Lower leg skin (tissue), 4 donors: ENCODE data around the gene OR13C9. TPM values are rescaled to one million over a fixed set of nuclear protein-coding genes. Genes with fewer than 3 reads are reported as not detected.

Experiments used
- DNase-seq, 2 donors: peaks; one replicate each; pipeline ENCODE4 v3.0.0-alpha.2; 2019; ENCODE audit warnings: low spot score in 2 of 2
- H3K4me3 ChIP-seq: fragments of 200-600 bp; sonication (generic); 2 replicates; pipeline ENCODE4 v1.5.1; 2017; ENCODE audit warnings: mild to moderate bottlenecking, low read depth; ENCODE audit not compliant: poor library complexity, severe bottlenecking
- POLR2A ChIP-seq, 2 donors: fragments of 450-650 bp; IDR thresholded peaks; one replicate each; pipeline ENCODE4 v1.6.1; 2016 to 2017; ENCODE audit warnings: antibody characterized with exemption in 2 of 2, mild to moderate bottlenecking in 1 of 2, moderate library complexity in 1 of 2
- WGBS, 2 donors: methylation state at CpG; one replicate each; pipeline ENCODE4 v1.1.5; 2018; 5-methylcytosine and 5-hydroxymethylcytosine counted together
- intact Hi-C: fragments of 100-400 bp; cut with DNase I; formaldehyde crosslinking; loops from one replicate; pipeline ENCODE4 v1.15.0; 2023; ENCODE audit warnings: low total_unique reads
- total RNA-seq, 4 donors: library from RNA; depleted of rRNA; stranded (reverse); fragments of >200 nt; gene quantifications; one replicate each; pipeline ENCODE4 v1.1.0, GENCODE V29; 2016
- TF ChIP-seq, protein P1 (sequence below), 3 donors: fragments of 450-650 bp; IDR thresholded peaks; one replicate each; pipeline ENCODE4 v1.5.1; 2016; ENCODE audit warnings: antibody characterized with exemption in 3 of 3, mild to moderate bottlenecking in 3 of 3, moderate library complexity in 2 of 3

Gene OR13C9
- total RNA-seq, 4 donors from 2014 or later, result not detected

DNA sequence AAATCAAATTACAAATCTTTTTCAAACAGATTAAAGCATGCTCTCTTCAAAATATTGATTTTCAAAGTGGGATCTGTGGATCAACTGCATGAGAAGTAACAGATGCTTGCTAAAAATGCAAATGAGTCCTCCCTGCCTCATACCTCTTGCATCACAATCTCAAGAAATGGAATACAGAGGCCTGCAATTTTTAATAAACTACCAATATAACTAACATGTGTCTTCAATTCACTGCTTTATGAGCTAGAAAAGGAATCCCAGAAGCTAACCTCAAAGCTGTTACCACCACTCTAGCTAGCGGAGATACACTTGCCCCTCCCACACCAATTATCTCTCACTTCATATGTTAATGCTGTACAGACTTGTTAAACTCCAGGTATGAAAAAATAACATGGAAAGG lies 28.4 kb downstream of the OR13C9 start:
- no peak overlapping the region for H3K4me3 ChIP-seq
- 0 to 67% methylated on average over 1 of the region's 1 CpG for WGBS, 2 donors
- DNase-seq, result no peak
- intact Hi-C loops, result no loop called here
- TF ChIP-seq POLR2A (IDR thresholded peaks at IDR 0.05), result no peak
- TF ChIP-seq, protein P1, sequence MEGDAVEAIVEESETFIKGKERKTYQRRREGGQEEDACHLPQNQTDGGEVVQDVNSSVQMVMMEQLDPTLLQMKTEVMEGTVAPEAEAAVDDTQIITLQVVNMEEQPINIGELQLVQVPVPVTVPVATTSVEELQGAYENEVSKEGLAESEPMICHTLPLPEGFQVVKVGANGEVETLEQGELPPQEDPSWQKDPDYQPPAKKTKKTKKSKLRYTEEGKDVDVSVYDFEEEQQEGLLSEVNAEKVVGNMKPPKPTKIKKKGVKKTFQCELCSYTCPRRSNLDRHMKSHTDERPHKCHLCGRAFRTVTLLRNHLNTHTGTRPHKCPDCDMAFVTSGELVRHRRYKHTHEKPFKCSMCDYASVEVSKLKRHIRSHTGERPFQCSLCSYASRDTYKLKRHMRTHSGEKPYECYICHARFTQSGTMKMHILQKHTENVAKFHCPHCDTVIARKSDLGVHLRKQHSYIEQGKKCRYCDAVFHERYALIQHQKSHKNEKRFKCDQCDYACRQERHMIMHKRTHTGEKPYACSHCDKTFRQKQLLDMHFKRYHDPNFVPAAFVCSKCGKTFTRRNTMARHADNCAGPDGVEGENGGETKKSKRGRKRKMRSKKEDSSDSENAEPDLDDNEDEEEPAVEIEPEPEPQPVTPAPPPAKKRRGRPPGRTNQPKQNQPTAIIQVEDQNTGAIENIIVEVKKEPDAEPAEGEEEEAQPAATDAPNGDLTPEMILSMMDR (IDR thresholded peaks at IDR 0.05), result no peak

DNA sequence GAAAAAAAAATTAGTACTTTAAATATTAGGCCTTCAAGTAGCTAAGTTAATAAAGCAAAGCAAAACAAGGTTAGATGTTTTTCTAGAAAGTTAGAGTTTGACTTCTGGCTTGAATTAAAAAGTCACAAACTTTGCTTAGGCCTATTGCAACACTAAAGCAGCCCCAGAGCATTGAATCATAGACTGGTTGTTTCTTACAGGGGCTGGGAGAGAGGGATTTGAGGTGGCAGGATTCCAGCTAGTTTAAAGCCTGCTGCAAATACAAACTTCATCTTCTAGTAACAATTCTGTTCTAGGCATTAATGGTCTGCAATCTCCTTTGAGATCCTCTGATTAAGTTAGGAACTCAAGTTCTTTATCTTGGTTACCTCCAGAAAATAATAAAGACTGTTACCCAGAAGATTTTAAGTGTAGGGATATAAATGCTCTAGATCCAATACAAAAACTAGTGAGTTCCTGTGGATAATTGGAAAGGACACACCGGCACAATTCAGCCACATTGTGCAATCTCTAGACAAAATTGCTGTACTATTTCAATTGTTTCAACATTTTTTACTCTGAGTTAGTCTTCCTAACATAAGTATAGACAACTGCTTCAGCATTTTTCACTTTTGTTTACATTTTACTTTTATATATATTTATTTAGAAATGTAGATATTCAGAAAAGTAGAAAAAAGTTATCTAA lies 31.4 kb downstream of the OR13C9 start:
- 0 to 61% methylated on average over 1 of the region's 1 CpG for WGBS, 2 donors
- no peak overlapping the region for H3K4me3 ChIP-seq
- no peak for TF ChIP-seq POLR2A (IDR thresholded peaks at IDR 0.05)
- TF ChIP-seq, protein P1 (IDR thresholded peaks at IDR 0.05), result no peak
- intact Hi-C loops, result no loop called here
- DNase-seq, result no peak

DNA sequence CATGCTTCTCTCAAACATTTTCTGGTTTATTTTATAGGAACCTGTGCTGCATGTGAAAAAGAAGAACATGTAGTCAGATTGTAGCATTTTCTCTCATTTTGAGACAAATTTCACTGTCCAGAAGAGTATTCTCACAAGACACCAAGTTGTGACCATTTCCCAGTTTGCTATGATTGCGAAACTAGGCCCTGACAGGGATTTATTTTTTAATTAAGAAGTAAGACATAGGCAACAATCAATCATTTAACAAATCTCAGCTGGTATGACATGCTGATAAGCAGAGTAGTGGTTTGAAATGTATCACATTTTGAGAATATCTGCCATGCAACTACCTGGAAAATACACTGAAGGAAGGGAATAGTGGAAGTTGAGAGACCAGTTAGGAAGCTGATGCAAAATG lies 37.4 kb downstream of the OR13C9 start:
- 90 to 94% methylated on average over 1 of the region's 1 CpG for WGBS, 2 donors
- intact Hi-C loops, result no loop called here
- DNase-seq, result no peak
- TF ChIP-seq, protein P1 (IDR thresholded peaks at IDR 0.05), result no peak
- TF ChIP-seq POLR2A (IDR thresholded peaks at IDR 0.05), result no peak
- no peak overlapping the region for H3K4me3 ChIP-seq

DNA sequence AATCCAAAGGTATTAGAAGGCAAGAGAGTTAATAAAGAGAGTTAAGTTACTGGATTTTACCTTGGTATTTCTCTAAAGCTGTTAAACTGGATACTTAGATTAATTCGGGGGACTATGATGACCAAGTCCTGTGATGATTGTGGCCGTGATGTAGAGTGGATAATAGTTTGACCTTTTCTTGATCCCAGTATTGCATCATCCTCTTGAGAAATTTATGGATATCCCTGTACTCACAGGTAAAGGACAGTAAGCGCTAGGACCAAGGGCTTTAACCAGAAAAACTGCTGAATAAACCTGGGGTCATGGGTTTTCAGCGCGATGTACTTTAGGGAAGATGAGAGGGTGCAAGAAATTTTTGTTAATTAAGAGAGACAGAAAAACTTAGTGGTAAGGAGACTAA lies 40.7 kb downstream of the OR13C9 start:
- 80 to 87% methylated on average over 5 of the region's 5 CpGs for WGBS, 2 donors
- intact Hi-C loops, result no loop called here
- no peak for DNase-seq
- TF ChIP-seq, protein P1 (IDR thresholded peaks at IDR 0.05), result no peak
- no peak for TF ChIP-seq POLR2A (IDR thresholded peaks at IDR 0.05)
- no peak overlapping the region for H3K4me3 ChIP-seq

DNA sequence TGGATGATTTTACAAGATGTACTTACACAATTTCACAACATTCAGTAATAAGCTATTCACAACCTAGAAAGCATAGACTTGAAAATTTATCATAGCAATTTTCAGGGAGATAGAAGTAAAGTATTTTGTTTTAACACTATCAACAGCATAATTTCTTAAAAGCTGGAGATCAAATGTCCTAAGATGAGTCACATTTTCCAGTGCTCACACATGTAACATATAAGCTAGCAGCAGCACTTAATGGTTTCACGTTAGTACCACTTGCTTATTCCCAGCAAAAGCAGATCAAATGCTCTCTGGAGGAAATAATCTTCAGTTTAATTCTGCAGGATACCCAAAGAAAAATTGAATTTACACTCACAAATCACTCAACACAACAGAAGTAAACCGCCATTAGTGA lies 42.5 kb downstream of the OR13C9 start:
- intact Hi-C loops, result no loop called here
- DNase-seq, result no peak
- WGBS, 2 donors, result 49 to 60% methylated on average over 2 of the region's 2 CpGs
- TF ChIP-seq POLR2A (IDR thresholded peaks at IDR 0.05), result no peak
- TF ChIP-seq, protein P1 (IDR thresholded peaks at IDR 0.05), result no peak
- no peak overlapping the region for H3K4me3 ChIP-seq

DNA sequence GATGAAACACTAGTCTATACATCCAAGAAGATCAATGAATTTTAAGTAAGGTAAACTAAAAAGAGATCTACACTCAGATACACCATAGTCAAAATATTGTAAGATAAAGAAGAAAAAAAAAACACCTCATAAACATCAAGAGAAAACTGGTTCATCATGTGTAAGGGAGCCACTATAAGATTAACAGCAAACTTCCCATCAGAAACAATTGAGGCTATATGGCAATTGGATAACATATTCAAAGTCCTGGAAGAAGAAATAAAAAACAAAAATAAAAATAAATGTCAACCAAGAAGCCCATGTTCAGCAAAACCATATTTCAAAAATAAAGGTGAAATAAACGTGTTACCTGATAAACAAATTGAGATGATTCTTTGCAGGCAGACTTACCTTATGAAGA lies 45.4 kb downstream of the OR13C9 start:
- WGBS, 2 donors, result 63 to 83% methylated on average over 1 of the region's 1 CpG
- DNase-seq, result no peak
- TF ChIP-seq, protein P1 (IDR thresholded peaks at IDR 0.05), result no peak
- TF ChIP-seq POLR2A (IDR thresholded peaks at IDR 0.05), result no peak
- no peak overlapping the region for H3K4me3 ChIP-seq
- intact Hi-C loops, result loop anchor here (5.0 kb wide), 1 partner anchor 1090 kb away; no protein-coding TSS in a partner anchor
